Mononuclear cell (primary cell): ENCODE results near the gene BHMT. TPM values are rescaled to one million over a fixed set of nuclear protein-coding genes. Genes with fewer than 3 reads are reported as not detected.

ENCODE experiments used
- H3K27me3 ChIP-seq: 2 replicates; pipeline ENCODE4 v1.6.0; 2011; ENCODE audit warnings: low read length, control low read depth; ENCODE audit not compliant: insufficient read depth
- H3K4me1 ChIP-seq: 2 replicates; pipeline ENCODE4 v1.5.1; 2011; ENCODE audit warnings: mild to moderate bottlenecking, low read length, control low read depth; ENCODE audit not compliant: insufficient read depth
- H3K4me3 ChIP-seq: 2 replicates; pipeline ENCODE4 v1.5.1; 2011; ENCODE audit warnings: mild to moderate bottlenecking, low read length, moderate library complexity
- H3K9me3 ChIP-seq: 2 replicates; pipeline ENCODE4 v1.5.1; 2011; ENCODE audit warnings: low read depth, mild to moderate bottlenecking, control low read depth, low read length
- total RNA-seq: library from RNA; depleted of rRNA; stranded (reverse); fragments of >200 nt; gene quantifications from one replicate; pipeline ENCODE4 v1.2.3, GENCODE V29; 2012

Gene BHMT
- total RNA-seq, 1 donor, result not detected

DNA sequence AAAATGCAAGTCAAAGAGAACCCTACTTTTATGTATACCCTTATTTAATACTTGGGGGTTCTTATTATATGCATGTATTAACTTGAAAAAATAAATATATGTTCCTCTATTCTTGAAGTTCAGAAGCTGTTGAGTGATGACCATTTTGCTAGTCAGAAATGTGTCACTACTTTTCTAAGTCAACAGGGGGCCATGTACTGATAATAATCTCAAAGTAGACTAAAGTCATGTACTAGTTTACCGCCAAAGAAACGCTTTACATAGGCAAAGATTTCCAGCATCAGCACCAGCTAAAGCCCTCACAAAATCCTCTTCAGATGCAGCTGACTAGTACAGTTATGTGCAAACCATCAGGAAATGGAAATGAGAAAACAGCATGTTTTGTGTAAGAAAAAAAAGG lies 5.7 kb upstream of the BHMT start:
- Histone ChIP-seq H3K27me3 (peaks cover 17% of the 10 kb centered on the region), H3K4me3 (no peak overlapping the region), H3K4me1 (peaks cover 13% of the 10 kb centered on the region), H3K9me3 (no peaks in the 10 kb centered on the region)

DNA sequence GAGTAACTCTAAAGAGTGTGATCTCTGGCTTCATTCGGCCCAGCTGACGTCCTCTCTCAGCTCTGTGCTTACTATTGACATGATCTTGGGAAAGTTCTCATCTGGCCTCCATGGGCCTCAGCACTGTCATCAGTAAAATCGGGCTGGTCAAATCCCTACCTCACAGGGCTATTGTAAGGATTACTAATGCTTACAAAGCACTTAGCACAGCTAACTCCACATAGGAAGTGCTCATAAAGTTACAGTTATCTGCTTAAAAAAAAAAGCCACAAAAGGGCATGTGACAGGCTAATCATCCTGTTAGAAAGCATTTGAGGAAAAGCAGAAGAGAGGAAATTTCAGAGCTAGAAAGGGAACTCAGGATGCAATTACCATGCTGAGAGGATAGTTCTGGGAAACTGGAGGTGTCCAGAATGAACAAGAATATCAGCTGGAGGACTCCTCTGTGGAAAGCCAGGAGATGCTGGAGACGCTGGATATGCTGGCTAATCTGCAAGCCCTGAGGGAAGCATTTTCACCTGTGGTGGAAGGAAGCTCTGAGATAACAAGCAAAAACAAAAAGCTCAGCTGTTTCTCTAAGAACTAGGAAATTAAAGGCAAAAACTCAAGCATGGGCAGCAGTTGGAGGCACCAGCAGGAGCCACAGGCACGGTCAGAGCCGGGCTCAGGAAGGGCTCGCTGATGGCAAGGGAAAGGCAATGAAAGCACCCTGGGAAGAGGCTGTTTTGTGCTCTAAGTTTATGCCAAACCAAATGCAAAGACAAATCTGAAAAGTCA lies 4.4 kb upstream of the BHMT start:
- Histone ChIP-seq H3K27me3 (peaks cover 30% of the 10 kb centered on the region), H3K9me3 (no peaks in the 10 kb centered on the region), H3K4me3 (no peak overlapping the region), H3K4me1 (peaks cover 13% of the 10 kb centered on the region)

GRCh38 chr5:79108086-79108485 lies 3.5 kb upstream of the BHMT start:
- peaks cover 13% of the 10 kb centered on the region for H3K4me1 ChIP-seq
- H3K4me3 ChIP-seq, result no peak overlapping the region
- H3K9me3 ChIP-seq, result no peaks in the 10 kb centered on the region
- peaks cover 39% of the 10 kb centered on the region for H3K27me3 ChIP-seq

GRCh38 chr5:79108792-79109191 lies 2.8 kb upstream of the BHMT start:
- H3K4me1 ChIP-seq, result peaks cover 13% of the 10 kb centered on the region
- H3K4me3 ChIP-seq, result no peak overlapping the region
- no peaks in the 10 kb centered on the region for H3K9me3 ChIP-seq
- H3K27me3 ChIP-seq, result peaks cover 46% of the 10 kb centered on the region

DNA sequence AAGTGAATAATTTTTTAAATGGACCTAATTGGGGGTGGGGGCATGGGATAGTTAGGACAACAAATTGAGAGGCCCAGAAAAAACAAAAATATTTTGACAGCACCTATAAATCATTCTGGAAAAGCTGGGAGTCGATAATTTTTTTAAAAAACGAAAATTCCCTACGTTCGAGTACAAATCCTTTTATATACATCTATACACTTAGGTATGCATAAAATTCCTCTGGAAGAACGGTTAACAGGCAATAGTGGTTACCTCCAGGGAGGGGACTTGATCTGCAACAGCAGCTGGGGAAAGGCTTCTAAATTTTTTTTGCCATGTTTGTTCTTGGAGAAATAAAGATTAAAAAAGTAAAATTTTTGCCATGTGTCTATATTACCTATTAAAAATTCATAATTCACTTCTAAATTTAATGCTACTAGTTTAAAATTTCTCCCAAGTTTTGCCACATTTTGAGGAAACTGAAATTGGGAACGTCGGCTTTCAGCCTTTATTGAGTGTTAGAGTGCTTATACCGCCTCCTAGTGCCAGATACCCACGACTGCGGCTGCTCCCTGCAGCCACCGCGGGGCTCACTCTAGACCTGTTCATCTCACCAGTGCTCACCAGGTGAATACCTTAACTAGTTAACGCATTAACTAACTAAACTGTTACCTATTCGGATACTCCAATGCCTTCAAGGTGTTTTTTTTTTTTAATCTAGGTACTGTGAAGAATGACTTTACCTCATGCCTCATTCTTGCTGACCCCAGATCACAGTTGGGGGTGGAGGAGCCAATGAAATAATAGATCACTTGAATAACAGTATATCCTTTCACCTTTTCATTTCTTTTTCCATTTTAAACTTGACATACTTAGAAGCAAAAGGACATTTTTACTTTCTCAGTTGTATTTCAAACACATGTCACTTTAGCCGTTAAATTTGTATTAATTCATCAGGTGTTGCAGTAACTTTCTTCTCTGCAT lies 1.8 kb upstream of the BHMT start:
- Histone ChIP-seq H3K4me3 (no peak overlapping the region), H3K4me1 (peaks cover 13% of the 10 kb centered on the region), H3K9me3 (no peaks in the 10 kb centered on the region), H3K27me3 (peaks cover 54% of the 10 kb centered on the region)

DNA sequence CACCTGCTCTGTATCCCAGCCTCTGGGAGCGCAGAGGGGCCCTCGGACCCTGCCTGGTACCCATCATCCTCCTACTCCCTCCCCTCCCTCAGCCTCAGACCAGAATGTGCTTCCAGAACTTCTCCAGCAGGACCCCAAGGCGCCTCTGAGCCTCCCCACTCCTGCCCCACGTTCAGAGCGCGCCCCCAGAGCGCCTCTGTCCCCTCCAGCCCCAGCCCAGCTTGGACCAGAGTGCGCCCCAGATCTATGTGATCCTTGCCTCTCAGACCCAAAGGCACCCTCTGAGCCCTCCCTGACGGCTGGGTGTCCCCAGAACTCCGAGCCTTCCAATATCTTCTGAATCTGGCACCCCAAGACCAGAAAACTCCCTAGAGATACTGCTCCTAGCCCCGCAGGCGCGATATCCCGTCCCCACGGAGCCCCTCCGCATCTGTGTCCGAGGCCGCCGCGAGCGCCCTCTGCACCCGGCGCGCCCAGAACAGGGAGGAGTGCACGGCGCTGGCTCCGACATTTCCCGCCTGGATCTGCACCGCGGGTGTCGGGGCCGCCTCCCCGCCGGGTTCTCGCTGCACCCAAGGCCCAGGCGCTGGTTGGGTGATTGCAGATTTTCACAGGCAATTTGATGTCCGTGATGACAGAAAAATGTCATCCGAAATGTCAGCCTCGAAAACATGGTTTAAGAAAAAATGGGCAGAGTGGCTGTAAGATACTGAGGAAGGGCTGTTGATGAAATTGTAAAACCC lies 522 bp downstream of the BHMT start:
- no peak overlapping the region for H3K4me3 ChIP-seq
- peaks cover 57% of the 10 kb centered on the region for H3K27me3 ChIP-seq
- no peaks in the 10 kb centered on the region for H3K9me3 ChIP-seq
- H3K4me1 ChIP-seq, result peaks cover 8% of the 10 kb centered on the region

DNA sequence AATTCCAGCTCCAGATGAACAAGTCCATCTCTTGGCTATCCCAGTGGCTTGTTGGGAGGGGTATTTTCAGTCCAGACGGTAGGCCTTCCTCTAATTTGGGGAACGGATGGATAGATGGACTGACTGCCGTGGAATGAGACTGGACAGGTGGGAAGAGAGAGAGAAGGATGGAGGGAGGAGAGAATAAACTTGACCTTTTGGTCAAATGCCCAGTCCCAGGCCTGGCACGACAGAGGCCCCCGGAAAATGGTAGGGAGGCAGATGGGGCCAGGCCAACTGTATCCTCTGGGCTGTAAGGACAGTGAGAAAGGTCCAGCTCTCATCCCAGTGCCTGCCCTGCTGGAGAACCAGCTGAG lies 1.1 kb downstream of the BHMT start:
- Histone ChIP-seq H3K9me3 (no peaks in the 10 kb centered on the region), H3K4me3 (no peak overlapping the region), H3K4me1 (peaks cover 3% of the 10 kb centered on the region), H3K27me3 (peaks cover 57% of the 10 kb centered on the region)

DNA sequence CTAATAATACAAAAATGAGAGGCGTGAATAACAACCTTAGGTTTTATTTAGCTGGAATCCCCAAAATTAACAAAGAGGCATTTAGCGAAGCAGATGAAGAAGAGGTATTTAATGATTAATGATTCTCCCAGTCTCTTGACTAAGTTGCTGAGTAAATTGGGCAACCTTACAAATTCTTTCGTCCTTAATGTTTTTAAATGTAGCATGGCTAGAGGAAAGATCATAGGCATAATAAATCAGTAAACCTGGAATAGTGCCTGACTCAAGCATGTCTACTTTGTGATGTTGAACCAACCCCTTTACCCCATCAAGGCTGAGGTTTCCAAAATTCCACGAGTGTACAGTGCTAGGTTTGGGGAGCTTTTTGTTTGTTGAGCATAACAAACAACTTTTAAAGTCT lies 7.9 kb downstream of the BHMT start:
- Histone ChIP-seq H3K4me3 (no peak overlapping the region), H3K4me1 (peaks cover 5% of the 10 kb centered on the region), H3K27me3 (peaks cover 6% of the 10 kb centered on the region), H3K9me3 (no peaks in the 10 kb centered on the region)

GRCh38 chr5:79120221-79120620 lies 8.6 kb downstream of the BHMT start:
- H3K4me1 ChIP-seq, result peaks cover 5% of the 10 kb centered on the region
- no peaks in the 10 kb centered on the region for H3K27me3 ChIP-seq
- no peaks in the 10 kb centered on the region for H3K9me3 ChIP-seq
- H3K4me3 ChIP-seq, result no peak overlapping the region

DNA sequence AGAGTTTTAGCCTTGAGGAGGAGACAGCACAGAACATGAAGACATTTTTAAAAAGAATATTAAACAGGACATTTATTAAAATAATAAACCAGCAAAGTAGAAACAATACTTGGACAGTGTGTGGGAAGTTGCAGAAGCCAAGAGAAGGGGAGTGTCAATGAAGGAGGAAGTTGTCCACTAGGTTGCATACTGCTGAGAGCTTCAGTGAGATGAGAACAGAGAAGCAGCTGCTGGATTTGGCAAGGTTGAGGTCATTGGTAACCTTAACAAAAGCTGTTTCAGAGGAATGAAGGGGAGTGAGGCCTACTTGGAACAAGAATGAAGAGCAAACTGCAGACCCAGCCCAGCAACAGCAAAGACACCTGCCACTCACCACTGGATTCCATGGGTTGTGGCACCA lies 11.4 kb downstream of the BHMT start:
- H3K4me3 ChIP-seq, result no peak overlapping the region
- H3K27me3 ChIP-seq, result no peaks in the 10 kb centered on the region
- no peaks in the 10 kb centered on the region for H3K9me3 ChIP-seq
- peaks cover 5% of the 10 kb centered on the region for H3K4me1 ChIP-seq

GRCh38 chr5:79124607-79125006 lies 13.0 kb downstream of the BHMT start:
- no peak overlapping the region for H3K4me3 ChIP-seq
- no peaks in the 10 kb centered on the region for H3K27me3 ChIP-seq
- peaks cover 5% of the 10 kb centered on the region for H3K4me1 ChIP-seq
- no peaks in the 10 kb centered on the region for H3K9me3 ChIP-seq

DNA sequence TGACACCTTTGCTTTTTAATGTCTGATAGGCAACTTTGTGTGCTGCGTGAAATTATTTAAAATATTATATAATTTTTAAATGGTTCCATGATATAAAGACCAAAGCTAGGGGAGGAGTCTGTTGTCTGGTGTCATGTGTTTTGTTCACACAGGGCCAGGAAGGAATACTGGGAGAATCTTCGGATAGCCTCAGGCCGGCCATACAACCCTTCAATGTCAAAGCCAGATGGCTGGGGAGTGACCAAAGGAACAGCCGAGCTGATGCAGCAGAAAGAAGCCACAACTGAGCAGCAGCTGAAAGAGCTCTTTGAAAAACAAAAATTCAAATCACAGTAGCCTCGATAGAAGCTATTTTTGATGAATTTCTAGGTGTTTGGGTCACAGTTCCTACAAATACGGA lies 19.2 kb downstream of the BHMT start:
- no peak overlapping the region for H3K4me3 ChIP-seq

DNA sequence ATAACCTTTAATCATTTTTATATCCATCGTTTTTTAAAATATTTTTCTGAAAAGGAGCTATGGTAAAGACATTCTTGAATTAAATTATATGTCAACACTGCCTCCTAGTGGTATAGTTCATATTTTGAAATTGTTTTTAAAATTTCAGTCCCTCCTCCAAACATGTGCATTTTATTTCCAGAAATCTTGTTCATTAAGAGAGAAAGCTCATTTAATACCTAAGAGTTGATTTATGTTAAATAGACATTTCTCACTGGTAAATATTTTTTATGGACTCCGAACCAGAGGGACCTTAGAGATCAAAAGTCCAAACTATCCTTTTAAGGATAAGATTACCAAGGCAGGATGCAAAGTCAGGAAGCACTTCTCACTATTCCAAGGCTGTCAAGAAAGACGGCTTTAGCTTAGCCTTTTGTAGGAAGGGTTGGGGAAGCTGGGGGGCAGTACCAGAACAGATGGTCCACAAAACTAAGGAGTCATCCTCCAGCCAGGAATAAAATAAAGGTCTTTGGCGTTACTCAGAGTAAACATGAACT lies 21.6 kb downstream of the BHMT start:
- Histone ChIP-seq H3K27me3 (no peaks in the 10 kb centered on the region), H3K9me3 (no peaks in the 10 kb centered on the region), H3K4me1 (peaks cover 6% of the 10 kb centered on the region), H3K4me3 (no peak overlapping the region)

More for the DNA sequence above, 19.2 kb downstream of the BHMT start:
- Histone ChIP-seq H3K4me1 (peaks cover 6% of the 10 kb centered on the region), H3K9me3 (no peaks in the 10 kb centered on the region), H3K27me3 (no peaks in the 10 kb centered on the region)

DNA sequence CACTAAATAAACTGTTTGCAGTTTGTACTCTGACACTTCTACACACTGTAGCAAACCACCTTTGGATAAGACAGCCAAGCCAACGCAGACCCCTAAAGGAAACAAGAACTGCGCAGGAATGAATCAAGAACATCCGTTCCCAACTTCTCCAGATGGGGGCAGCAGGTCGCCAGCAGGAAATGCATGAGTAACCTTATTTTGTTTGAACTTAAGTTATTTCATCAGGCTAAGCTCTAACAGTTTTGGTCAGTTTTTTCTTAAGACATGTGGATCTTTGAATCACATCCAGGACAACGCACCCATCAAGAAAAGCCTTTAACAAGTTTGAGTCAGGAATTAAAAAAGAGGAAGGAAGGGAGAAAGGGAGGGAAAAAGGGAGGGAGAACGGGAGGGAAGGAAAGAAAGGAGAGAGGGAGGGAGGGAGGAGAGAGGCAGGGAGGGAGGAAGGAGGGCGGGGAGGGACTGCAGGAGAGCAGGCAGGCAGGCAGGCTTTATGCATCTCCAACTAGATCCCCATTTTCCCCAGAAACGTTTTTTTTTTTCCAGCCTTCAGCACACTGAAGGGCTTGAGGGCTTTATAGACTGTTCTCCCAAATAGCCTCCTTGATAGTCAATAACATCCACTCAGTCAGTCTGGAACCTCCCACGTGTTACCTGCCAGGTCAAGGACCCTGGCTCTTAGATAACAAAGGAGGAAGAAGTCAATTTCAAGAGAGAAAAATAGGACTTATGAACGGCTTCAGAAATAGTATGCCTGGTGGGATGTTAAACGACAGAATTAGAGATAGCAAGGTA lies 22.2 kb downstream of the BHMT start:
- Histone ChIP-seq H3K27me3 (no peaks in the 10 kb centered on the region), H3K4me3 (no peak overlapping the region), H3K9me3 (no peaks in the 10 kb centered on the region), H3K4me1 (peaks cover 6% of the 10 kb centered on the region)
